IPS-18a (cell line): ENCODE measurements around the gene VKORC1L1.
"Not testable (repeated sequence)": the region's sequence is repeated elsewhere in the genome, so short reads cannot be mapped to it uniquely, and the experiment has no call there.

Experiments used
- H3K27ac ChIP-seq: one replicate; pipeline ENCODE4 v1.5.1; 2013; ENCODE audit warnings: low read length
- H3K27me3 ChIP-seq: one replicate; pipeline ENCODE4 v1.6.1; 2013; ENCODE audit warnings: mild to moderate bottlenecking, low read length; ENCODE audit not compliant: control insufficient read depth, insufficient read depth
- H3K36me3 ChIP-seq: one replicate; pipeline ENCODE4 v1.6.1; 2013; ENCODE audit warnings: low read depth, low read length; ENCODE audit not compliant: control insufficient read depth
- H3K4me1 ChIP-seq: one replicate; pipeline ENCODE4 v1.6.1; 2013; ENCODE audit warnings: low read depth, low read length; ENCODE audit not compliant: control insufficient read depth
- H3K4me3 ChIP-seq: one replicate; pipeline ENCODE4 v1.5.1; 2013; ENCODE audit warnings: low read length
- H3K9ac ChIP-seq: one replicate; pipeline ENCODE4 v1.6.1; 2013; ENCODE audit warnings: mild to moderate bottlenecking, low read length, moderate library complexity
- H3K9me3 ChIP-seq: one replicate; pipeline ENCODE4 v1.6.1; 2013; ENCODE audit warnings: low read depth, low read length; ENCODE audit not compliant: control insufficient read depth

The VKORC1L1 gene

GRCh38 chr7:65923316-65923715, 50.4 kb downstream of the VKORC1L1 start:
- H3K27ac ChIP-seq, result no peak overlapping the region
- no peaks in the 10 kb centered on the region for H3K27me3 ChIP-seq
- H3K9me3 ChIP-seq, result no peaks in the 10 kb centered on the region
- H3K36me3 ChIP-seq, result no peaks in the 10 kb centered on the region
- H3K9ac ChIP-seq, result no peak overlapping the region
- no peak overlapping the region for H3K4me3 ChIP-seq
- H3K4me1 ChIP-seq, result no peaks in the 10 kb centered on the region

DNA sequence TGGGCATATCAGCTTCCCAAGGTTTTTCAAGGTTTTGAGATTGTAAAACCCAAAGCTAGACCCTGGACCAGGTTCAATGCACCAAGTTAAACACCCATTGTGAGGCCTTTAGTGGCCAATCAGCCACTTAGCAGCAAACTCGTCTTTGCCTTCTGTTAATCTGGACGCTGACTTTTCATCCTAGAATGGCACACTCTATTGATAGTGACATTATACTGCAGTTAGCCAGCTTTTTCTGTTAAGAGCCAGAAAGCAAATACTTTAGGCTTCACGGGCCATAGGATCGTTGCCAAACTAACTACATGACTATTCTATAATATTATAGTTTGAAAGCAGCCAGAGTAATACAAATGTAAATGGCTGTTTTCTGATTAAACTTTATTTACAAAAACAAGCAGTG, 51.3 kb downstream of the VKORC1L1 start:
- Histone ChIP-seq H3K9ac (no peak overlapping the region), H3K27me3 (no peaks in the 10 kb centered on the region), H3K4me3 (no peak overlapping the region), H3K27ac (no peak overlapping the region), H3K36me3 (no peaks in the 10 kb centered on the region), H3K9me3 (no peaks in the 10 kb centered on the region), H3K4me1 (no peaks in the 10 kb centered on the region)

DNA sequence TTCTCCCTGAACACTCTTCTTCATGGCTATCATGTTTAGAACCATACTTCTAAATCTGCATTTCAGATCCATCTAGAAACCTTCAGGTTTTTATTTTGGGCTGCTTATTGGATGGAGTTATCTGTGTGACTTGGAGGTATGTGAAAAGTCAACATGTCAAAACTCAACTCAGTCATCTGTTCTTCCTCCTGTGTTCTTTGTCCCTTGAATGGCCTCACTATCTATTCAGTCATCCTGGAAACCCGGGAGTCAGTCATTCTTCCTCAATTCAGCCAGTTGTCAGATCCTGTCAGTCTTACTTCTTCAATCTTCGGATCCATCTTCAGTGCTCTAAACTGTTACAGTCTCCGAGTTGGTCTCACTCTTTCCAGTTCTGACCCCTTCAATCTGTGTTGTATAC, 52.2 kb downstream of the VKORC1L1 start:
- no peak overlapping the region for H3K9ac ChIP-seq
- no peak overlapping the region for H3K27ac ChIP-seq
- no peaks in the 10 kb centered on the region for H3K9me3 ChIP-seq
- H3K27me3 ChIP-seq, result no peaks in the 10 kb centered on the region
- no peak overlapping the region for H3K4me3 ChIP-seq
- H3K36me3 ChIP-seq, result no peaks in the 10 kb centered on the region
- H3K4me1 ChIP-seq, result no peaks in the 10 kb centered on the region

GRCh38 chr7:65926588-65926987, 53.7 kb downstream of the VKORC1L1 start:
- H3K4me3 ChIP-seq, result no peak overlapping the region
- no peaks in the 10 kb centered on the region for H3K36me3 ChIP-seq
- H3K9ac ChIP-seq, result no peak overlapping the region
- no peaks in the 10 kb centered on the region for H3K4me1 ChIP-seq
- no peaks in the 10 kb centered on the region for H3K27me3 ChIP-seq
- H3K27ac ChIP-seq, result no peak overlapping the region
- no peaks in the 10 kb centered on the region for H3K9me3 ChIP-seq

DNA sequence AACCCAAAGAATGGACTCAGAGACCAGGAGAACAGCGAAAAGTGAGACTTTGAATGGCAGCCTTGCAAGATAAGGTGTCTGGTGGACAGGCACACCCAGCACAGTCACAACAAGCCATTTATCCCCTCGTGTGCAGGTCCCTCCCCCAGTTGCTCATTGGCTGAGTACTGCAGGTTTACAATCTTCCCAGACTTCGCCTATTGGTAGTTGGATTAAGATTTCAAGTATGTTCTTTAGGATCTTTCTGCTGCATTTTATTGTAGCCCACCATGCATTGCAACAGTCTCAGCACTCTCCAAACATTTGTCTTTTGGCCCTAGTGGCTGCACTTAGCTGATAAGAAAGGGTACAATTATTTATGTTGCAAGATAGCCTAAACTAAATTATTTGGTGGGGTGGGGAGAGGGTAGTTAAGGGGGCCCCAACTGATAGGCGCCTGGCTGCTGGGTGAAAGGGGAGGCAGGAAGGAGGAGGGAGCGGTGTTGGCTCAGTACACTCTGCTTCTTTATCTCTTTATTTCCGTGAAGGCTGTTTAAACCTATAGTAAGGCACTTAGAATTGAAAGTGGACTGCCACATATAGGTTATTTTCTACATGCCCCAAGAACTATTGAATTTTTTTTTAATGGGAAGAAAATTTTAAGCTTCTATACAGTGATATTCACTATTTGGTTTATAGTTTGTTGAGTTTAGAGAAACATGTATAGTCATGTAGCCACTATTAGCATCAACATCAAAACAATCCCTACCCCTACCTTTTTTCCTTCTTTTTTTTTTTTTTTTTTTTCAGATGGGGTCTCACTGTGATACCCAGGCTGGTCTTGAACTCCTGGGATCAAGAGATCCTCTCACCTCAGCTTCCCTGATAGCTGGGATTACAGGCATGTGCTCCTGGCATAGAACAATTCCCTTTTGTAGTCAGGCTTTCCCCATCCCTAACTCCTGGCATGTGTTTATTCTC, 54.9 kb downstream of the VKORC1L1 start:
- H3K27ac ChIP-seq, result no peak overlapping the region
- H3K4me3 ChIP-seq, result no peak overlapping the region
- no peak overlapping the region for H3K9ac ChIP-seq
- H3K4me1 ChIP-seq, result no peaks in the 10 kb centered on the region
- no peaks in the 10 kb centered on the region for H3K9me3 ChIP-seq
- no peaks in the 10 kb centered on the region for H3K27me3 ChIP-seq
- no peaks in the 10 kb centered on the region for H3K36me3 ChIP-seq

DNA sequence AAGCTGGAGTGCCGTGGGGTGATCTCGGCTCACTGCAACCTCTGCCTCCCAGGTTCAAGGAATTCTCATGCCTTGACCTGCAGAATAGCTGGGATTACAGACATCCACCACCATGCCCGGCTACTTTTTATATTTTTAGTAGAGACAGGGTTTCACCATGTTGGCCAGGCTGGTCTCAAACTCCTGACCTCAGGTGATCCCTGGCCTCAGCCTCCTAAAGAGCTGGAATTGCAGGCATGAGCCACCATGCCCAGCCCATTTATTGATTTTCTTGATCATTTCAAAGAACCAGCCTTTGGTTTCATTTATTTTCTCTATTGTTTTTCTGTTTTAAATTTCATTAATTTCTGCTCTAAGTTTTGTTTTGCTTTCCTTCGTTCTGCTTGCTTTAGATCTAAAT, 58.8 kb downstream of the VKORC1L1 start:
- Histone ChIP-seq H3K9me3 (no peaks in the 10 kb centered on the region), H3K36me3 (no peaks in the 10 kb centered on the region)

DNA sequence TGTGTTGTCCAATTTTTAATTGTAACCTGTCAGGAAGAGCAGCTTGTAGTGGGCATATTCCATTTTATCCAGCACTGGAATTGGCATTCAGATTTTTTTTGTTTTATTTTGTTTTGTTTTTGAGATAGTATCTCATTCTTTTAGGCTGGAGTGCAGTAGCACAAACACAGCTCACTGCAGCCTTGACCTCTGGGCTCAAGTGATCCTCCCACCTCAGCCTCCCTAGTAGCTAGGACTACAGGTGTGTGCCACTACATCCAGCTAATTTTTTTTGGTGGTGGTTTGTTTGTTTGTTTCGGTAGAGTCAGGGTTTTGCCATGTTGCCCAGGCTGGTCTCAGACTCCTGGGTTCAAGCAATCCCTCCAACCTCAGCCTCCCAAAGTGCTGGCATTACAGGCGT, 64.4 kb downstream of the VKORC1L1 start:
- H3K36me3 ChIP-seq, result no peaks in the 10 kb centered on the region
- H3K9me3 ChIP-seq, result no peaks in the 10 kb centered on the region
- no peak overlapping the region for H3K4me3 ChIP-seq
- no peak overlapping the region for H3K9ac ChIP-seq
- no peak overlapping the region for H3K27ac ChIP-seq
- H3K4me1 ChIP-seq, result no peaks in the 10 kb centered on the region
- no peaks in the 10 kb centered on the region for H3K27me3 ChIP-seq

More for the DNA sequence above, 58.8 kb downstream of the VKORC1L1 start:
- no peak overlapping the region for H3K4me3 ChIP-seq
- H3K27me3 ChIP-seq, result no peaks in the 10 kb centered on the region
- H3K9ac ChIP-seq, result no peak overlapping the region
- H3K27ac ChIP-seq, result no peak overlapping the region
- no peaks in the 10 kb centered on the region for H3K4me1 ChIP-seq

GRCh38 chr7:65938336-65938895, 65.5 kb downstream of the VKORC1L1 start:
- no peaks in the 10 kb centered on the region for H3K36me3 ChIP-seq
- H3K4me3 ChIP-seq, result no peak overlapping the region
- no peak overlapping the region for H3K9ac ChIP-seq
- no peaks in the 10 kb centered on the region for H3K27me3 ChIP-seq
- H3K9me3 ChIP-seq, result no peaks in the 10 kb centered on the region
- no peaks in the 10 kb centered on the region for H3K4me1 ChIP-seq
- no peak overlapping the region for H3K27ac ChIP-seq

DNA sequence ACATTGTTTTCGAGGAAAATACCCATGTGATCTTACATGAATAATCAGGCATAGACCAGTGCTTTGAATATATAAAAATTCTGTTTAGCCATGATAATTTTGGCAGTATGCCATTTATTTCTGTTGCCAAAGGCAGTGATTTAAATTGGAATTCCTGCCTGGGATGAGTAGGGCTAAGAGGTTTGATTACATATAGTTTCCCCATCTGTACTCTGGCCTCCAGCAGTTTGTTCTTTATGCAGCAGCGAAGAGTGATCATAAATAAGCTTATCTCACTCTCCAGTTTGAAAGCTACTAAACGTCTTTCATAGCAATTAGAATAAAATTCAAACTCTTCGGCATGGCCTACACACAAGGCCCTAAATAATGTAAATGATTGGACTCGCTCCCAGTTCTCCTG, 72.9 kb downstream of the VKORC1L1 start:
- not testable (repeated sequence) for H3K4me3 ChIP-seq, H3K27ac ChIP-seq, H3K9me3 ChIP-seq, H3K4me1 ChIP-seq, H3K36me3 ChIP-seq, H3K27me3 ChIP-seq, H3K9ac ChIP-seq

GRCh38 chr7:65946904-65947303, 74.0 kb downstream of the VKORC1L1 start:
- H3K9me3 ChIP-seq, result no peaks in the 10 kb centered on the region
- no peaks in the 10 kb centered on the region for H3K27me3 ChIP-seq
- H3K36me3 ChIP-seq, result no peaks in the 10 kb centered on the region
- H3K4me3 ChIP-seq, result no peak overlapping the region
- H3K9ac ChIP-seq, result no peak overlapping the region
- no peaks in the 10 kb centered on the region for H3K4me1 ChIP-seq
- H3K27ac ChIP-seq, result no peak overlapping the region

DNA sequence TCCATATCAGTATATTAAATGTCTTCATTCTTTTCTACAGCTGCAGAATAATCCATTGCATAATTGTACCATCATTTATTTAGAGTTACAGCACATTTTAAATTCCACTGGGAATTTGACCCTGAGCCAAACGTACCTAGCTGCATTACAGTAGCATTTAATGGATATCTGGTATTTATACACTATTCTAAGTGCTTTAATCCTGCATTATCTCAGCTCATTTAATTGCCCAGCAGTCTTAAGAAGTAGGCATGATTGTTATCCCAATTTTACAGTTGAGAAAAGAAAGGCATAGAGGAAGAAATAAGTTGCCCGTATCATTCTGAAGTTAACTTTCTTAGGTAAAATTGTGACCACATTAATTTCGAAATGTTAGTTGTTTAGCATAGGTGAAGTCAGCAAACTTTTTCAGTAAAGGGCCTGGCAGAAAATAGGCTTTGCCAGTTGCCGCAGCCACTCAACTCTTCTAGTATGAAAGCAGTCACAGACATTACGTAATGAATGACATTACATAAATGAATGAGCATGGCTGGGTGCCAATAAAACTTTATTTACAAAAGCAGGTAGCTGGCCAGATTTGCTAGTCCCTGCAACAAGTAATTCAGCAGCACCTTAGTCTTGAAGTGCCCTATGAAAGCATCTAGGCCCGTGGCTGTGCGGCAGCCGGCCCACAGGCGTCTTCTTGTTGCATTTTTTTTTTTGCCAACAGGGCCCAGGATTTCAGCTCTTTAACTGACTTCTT, 79.1 kb downstream of the VKORC1L1 start:
- H3K36me3 ChIP-seq, result peaks cover 15% of the 10 kb centered on the region
- H3K4me3 ChIP-seq, result no peak overlapping the region
- no peak overlapping the region for H3K9ac ChIP-seq
- H3K9me3 ChIP-seq, result no peaks in the 10 kb centered on the region
- no peaks in the 10 kb centered on the region for H3K27me3 ChIP-seq
- no peaks in the 10 kb centered on the region for H3K4me1 ChIP-seq
- no peak overlapping the region for H3K27ac ChIP-seq
